Lower leg skin (tissue), 3 donors: ENCODE results near the gene PTGS1.

Experiments used
- POLR2A ChIP-seq, 2 donors: fragments of 450-650 bp; IDR thresholded peaks; one replicate each; pipeline ENCODE4 v1.6.1; 2016 to 2017; ENCODE audit warnings: antibody characterized with exemption in 2 of 2, mild to moderate bottlenecking in 1 of 2, moderate library complexity in 1 of 2
- TF ChIP-seq, protein P1 (sequence below), 3 donors: fragments of 450-650 bp; IDR thresholded peaks; one replicate each; pipeline ENCODE4 v1.5.1; 2016; ENCODE audit warnings: antibody characterized with exemption in 3 of 3, mild to moderate bottlenecking in 3 of 3, moderate library complexity in 2 of 3

DNA sequence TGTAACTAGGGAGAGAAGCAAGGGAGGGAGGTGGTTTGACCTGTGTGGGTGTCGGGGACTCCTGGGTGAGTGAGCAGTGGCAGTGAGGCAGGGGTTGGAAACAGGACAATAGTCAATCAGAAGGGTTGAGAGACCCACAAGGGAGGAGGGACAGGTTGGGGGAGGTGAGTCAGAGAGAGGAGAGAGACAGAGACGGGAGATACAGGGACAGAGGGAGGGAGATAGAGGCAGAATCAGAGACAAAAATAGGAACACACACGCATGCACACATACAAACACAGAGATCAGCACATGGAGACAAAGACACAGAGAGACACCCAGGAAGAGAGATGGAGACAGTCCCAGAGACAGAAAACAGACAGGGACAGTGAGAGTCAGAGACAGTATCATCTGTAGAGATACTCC, 39.3 kb upstream of the PTGS1 start:
- TF ChIP-seq, protein P1, sequence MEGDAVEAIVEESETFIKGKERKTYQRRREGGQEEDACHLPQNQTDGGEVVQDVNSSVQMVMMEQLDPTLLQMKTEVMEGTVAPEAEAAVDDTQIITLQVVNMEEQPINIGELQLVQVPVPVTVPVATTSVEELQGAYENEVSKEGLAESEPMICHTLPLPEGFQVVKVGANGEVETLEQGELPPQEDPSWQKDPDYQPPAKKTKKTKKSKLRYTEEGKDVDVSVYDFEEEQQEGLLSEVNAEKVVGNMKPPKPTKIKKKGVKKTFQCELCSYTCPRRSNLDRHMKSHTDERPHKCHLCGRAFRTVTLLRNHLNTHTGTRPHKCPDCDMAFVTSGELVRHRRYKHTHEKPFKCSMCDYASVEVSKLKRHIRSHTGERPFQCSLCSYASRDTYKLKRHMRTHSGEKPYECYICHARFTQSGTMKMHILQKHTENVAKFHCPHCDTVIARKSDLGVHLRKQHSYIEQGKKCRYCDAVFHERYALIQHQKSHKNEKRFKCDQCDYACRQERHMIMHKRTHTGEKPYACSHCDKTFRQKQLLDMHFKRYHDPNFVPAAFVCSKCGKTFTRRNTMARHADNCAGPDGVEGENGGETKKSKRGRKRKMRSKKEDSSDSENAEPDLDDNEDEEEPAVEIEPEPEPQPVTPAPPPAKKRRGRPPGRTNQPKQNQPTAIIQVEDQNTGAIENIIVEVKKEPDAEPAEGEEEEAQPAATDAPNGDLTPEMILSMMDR (IDR thresholded peaks at IDR 0.05) = no peak
- no peak for TF ChIP-seq POLR2A (IDR thresholded peaks at IDR 0.05)
